GM03348 (cell line): Measurements from ENCODE around the gene NXT1.

Experiments used
- DNase-seq: peaks from one replicate; pipeline ENCODE4 v3.0.0; 2012; ENCODE audit warnings: low spot score

NXT1 gene

GRCh38 chr20:23361119-23361475, 10.5 kb downstream of the NXT1 start:
- DNase-seq, result no peak

GRCh38 chr20:23361476-23362391, 11.1 kb downstream of the NXT1 start, which contains the start of gene GZF1:
GZF1 (plus strand) TSS chr20:23362182; CDS start chr20:23364384, 2,202 bp downstream.
- DNase-seq, result peak; percentile 99

DNA sequence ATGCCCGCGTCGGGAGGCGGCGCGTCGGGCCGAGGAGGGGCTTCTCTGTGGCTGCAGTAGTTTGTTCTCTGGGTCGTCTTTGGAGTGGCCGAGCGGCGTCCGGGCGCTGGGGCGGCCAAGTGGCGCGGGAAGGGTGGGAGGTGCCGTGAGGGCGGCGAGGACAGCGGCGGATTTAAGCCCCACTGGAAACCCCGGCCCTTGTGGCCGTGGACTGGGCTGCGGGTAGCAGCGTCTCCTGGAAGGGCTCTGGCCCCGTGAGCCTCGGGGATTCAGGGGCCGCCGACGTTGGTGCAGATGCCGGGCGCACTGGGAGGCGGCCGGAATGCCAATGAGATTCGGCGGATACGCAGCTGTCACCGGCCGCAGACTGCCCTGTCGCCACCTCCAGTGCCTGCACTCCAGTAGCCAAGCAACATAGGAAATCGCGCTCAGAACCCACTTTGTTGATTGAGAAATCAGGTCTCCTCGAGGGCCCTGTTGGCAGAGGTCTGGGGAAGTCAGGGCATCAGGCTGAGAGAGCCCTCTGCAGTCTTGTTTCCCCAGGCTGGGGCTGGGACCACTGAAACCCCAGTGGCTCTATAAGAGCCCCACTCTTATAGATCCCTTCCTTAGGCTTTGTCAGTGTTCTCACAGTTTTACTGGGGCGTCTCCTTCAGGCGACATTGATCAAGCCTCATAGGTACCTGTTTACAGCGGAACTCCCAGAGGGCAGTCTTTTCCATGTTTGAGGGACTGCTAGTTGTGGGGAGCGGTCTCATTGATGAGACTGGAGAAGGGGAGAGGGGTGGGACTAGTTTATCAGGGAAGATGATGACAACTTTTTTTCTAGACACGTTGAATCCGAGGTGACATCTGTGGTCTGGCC, 12.0 kb downstream of the NXT1 start:
- no peak for DNase-seq

DNA sequence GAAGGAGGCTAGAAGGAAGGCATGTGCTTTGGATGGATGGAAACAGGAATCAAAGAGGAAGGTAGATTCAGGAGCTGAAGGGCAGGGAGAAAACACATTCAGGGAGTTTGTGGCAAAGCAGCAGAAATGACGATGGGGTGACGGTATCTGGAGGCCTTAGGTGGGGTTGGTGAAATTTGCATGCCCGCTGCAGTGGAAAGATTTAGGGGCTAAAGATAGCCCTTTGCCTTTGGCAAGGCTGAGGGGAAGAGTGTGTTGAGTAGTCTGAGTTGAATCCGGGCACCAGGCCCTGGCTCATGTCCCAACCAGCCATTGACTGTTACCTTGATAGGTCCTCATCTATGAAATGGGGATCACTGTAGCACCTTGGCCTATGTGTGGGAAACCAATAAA, 12.7 kb downstream of the NXT1 start:
- no peak for DNase-seq

- no peak for DNase-seq
Measured at GRCh38 chr20:23365390-23366165, 15.0 kb downstream of the NXT1 start.

DNA sequence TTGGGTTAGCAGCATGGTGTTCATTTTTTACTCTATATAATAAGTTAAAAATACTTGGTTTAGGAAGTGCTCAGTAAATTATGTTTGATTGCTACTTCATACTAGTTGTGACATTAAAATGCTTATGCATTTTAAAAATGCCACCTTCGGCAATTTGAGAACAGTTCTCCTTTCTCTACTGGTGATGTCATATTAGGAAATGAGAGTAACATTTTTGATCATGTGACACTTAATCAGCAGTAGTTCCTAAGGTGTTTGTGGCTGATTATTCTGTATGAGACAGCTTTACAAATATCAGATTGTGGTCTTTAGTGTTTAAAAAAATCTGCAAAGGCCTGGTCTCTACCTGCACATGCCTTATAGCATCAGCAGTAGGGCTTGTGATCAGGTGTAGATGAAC, 15.8 kb downstream of the NXT1 start:
- DNase-seq, result no peak

- DNase-seq, result no peak
Measured at GRCh38 chr20:23367770-23368169, 17.2 kb downstream of the NXT1 start.

DNA sequence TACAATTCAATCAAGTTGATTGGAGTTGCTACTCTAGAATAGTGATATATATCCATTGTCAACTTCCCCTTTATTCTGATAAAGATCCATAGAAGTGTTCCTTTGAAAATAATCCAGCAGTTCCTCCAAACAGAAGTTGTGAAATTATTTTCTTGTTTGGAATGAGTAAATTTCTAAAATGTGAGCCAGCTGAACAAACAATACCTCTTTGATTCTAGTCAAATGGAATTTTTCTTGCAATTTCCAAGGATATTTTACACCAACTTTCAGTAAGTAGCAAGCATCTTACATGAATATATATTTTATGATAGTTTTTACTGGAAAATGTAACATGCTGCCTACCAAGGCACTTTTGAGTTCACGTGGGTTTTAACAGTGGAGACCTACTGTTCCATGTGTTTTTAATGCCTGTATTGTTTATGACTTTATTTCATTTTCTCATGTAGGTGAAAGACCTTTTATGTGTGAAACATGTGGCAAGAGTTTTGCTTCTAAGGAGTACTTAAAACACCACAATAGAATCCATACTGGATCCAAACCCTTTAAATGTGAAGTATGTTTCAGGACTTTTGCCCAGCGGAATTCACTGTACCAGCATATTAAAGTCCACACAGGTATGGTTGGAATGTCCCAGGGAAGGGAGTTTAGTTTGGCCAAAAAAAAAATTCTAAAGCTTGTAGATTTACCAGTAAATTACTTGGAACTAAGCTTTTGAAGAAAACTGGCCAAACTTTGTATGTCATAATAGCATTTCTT, 17.9 kb downstream of the NXT1 start:
- DNase-seq, result peak; percentile 37

GRCh38 chr20:23369072-23369823, 18.7 kb downstream of the NXT1 start:
- DNase-seq, result no peak

DNA sequence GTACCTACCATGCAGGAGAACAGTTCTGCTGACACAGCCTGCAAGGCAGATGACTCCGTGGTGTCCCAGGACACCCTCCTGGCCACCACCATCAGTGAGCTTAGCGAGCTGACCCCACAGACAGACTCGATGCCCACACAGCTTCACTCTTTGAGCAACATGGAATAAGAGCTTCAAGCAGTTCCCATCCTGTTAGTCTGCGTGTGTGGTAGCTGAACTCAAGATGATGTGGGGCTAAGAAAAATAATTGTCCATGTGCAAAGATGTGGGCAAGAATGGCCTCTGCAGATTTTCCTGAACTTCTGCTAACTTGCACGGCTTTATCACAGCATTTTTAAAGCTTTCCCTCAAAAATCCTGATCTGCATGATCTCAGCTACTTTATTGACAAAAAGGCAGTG, 19.7 kb downstream of the NXT1 start:
- DNase-seq, result no peak

GRCh38 chr20:23370873-23371272, 20.3 kb downstream of the NXT1 start:
- no peak for DNase-seq

DNA sequence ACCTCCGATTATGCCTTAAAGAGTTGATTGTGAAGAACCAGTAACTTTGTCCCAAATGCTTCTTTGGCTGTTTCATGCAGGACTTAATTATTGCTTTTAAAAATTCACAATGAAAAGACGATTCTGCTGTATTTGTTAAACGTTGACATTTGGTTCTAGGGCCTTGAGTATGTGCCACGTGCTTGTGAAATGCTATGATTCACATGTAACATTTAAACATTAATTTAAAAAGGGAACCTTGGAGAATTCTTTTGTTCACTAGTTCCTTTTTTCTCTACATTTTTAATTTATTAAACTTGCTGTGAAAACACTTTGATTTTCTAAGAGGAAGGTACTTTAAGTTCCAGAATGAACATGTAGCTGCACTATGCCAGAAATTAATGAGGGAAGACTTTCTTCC, 20.9 kb downstream of the NXT1 start:
- no peak for DNase-seq

DNA sequence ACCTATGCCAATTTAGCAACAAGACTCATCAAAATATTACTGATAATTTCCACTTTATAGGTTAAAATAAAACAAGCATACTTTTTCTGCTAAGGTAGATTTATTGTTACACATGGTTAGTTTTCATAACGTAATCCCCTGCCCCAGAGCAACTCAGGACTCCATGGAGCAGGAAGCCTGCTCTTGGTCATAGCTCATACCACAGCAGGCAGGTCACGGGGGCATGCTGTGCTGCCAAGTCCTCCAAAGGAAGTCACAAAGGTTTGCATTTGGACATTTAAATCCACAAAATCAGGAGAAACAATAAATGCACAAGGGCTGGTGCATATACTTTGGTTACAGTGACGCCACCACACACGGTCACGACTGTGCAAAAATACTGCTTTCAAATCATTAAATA, 23.9 kb downstream of the NXT1 start:
- DNase-seq, result no peak

DNA sequence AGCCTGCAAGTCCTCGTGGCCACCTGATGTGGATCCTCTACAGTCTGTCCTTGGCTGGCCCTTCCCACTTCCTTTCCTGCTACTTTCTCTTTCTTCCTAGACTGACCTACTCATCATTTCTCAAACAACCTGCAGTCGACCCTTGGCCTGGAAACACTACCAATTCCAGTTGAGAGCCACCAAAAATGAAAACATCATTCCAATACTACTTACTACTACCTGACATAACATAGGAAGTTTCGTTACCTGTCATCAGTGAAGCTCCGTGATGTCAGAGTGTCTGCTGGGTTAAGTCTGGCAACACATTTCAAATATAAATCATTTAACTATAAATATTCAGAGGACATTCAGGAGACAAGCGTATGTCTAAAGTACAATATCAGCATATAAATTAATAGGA, 25.2 kb downstream of the NXT1 start:
- no peak for DNase-seq

GRCh38 chr20:23379772-23380171, 29.2 kb downstream of the NXT1 start:
- no peak for DNase-seq

DNA sequence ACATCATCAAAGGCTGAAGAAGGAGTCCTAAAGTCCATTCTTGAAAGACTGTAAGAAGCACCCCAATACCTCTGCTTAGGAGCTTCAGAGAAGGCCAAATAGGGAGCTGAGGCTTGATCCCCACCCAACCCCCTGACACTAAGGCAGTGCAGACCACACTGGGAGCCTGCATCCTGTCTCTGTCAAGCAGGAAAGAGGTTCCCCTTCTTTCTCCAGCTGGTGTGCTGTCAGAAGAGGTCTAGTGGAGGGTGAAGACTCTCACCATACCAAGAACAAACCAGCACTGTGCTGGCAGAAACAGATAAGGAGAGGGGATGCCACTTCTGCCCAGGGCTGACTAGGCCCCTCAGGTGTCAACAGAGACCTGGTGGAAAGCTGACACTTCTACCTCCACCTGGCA, 31.3 kb downstream of the NXT1 start:
- DNase-seq, result no peak

DNA sequence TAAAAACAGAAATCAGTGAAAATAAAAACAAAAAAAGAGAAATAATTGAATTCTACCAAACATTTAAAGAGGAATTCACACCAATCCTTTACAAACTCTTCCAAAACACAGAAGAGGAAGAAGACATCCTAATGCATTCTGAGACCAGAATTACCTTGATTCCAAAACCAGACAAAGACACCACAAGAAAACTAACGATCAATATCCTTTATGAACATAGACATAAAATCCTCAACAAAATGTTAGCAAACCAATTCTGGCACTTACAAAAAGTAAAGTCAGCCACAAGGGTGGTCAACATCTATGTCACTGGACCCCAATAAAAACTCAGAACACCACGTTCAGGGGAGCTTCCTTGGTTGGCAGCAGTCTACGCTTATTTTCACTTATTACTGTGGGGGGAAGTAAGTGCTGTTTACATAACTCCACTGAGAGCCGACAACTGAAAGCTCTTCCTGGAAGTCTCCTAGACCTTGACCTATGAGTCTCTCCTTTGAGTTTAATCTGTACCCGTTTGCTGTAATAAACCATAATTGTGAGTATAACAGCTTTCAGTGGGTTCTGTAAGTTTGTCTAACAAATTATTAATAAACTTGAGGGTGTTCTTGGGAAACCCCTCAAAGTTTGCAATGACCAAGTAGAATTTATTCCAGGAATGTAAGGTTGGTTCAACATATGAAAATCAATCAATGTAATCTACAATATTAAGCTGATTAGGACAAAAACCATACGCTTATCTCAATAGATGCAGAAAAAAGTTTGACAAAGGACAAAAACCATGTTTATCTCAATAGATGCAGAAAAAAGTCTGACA, 35.9 kb downstream of the NXT1 start:
- no peak for DNase-seq

DNA sequence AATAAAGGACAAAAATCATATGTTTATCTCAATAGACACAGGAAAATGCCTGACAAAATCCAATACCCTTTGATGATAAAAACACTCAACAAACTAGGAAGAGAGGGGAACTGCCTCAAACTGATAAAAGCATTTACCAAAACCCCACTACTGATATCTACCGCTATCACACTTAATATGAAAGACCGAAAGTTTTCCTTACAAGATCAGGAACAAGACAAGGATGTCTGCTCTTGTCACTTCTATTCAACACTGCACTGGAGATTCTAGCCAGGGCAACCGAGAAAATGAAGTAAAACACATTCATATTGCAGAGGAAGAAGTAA, 36.5 kb downstream of the NXT1 start:
- no peak for DNase-seq

- no peak for DNase-seq
Measured at GRCh38 chr20:23390091-23390774, 39.6 kb downstream of the NXT1 start.
